CD4-positive, alpha-beta memory T cell (primary cell): Measurements from ENCODE around the gene BCL2L2. TPM values are rescaled to one million over a fixed set of nuclear protein-coding genes. Genes with fewer than 3 reads are reported as not detected.
A peak's percentile ranks its signal among the peaks of the same experiment; 100 is the strongest.

Experiments
- CTCF ChIA-PET: fragments of 350-600 bp; sonication (Branson Sonifier 250); formaldehyde crosslinking; loops from one replicate; lab custom pipeline; 2021; ENCODE audit warnings: inconsistent platforms; ENCODE audit not compliant: partially characterized antibody; lab: Charles Lee
- POLR2A ChIA-PET: fragments of 350-600 bp; sonication (Branson Sonifier 250); formaldehyde crosslinking; loops from one replicate; lab custom pipeline; 2021; ENCODE audit not compliant: partially characterized antibody; lab: Charles Lee
- DNase-seq, 5 donors: peaks; one replicate each; pipeline versions ENCODE4 v3.0.0 to v3.0.0-alpha.2; 2020 to 2022; ENCODE audit warnings: mixed read lengths in 1 of 5
- H3K27ac ChIP-seq: one replicate; pipeline ENCODE4 v1.7.0; 2013; ENCODE audit warnings: low read depth, low read length
- H3K27me3 ChIP-seq: 2 replicates; pipeline ENCODE4 v1.7.0; 2013; ENCODE audit warnings: mild to moderate bottlenecking, low read length, moderate library complexity; ENCODE audit not compliant: insufficient read depth
- H3K36me3 ChIP-seq: 2 replicates; pipeline ENCODE4 v1.7.0; 2013; ENCODE audit warnings: mild to moderate bottlenecking, low read length, moderate library complexity; ENCODE audit not compliant: insufficient read depth
- H3K4me1 ChIP-seq: 2 replicates; pipeline ENCODE4 v1.7.0; 2013; ENCODE audit warnings: mild to moderate bottlenecking, low read length, moderate library complexity; ENCODE audit not compliant: insufficient read depth
- H3K4me3 ChIP-seq, 2 donors: one replicate each; pipeline ENCODE4 v1.7.0; 2013; ENCODE audit warnings: low read length in 2 of 2, mild to moderate bottlenecking in 1 of 2
- H3K9me3 ChIP-seq, 2 donors: one replicate each; pipeline ENCODE4 v1.7.0; 2013; ENCODE audit warnings: low read length in 2 of 2, control low read depth in 1 of 2; ENCODE audit not compliant: control insufficient read depth in 1 of 2
- H3K27ac Mint-ChIP-seq, 7 donors: one replicate each; pipeline ENCODE4 v1.8.0; 2020 to 2021; ENCODE audit warnings: mixed read lengths in 7 of 7, mild to moderate bottlenecking in 6 of 7, inconsistent platforms in 3 of 7, moderate library complexity in 3 of 7
- H3K27me3 Mint-ChIP-seq, 2 donors: one replicate each; pipeline ENCODE4 v1.8.0; 2020 to 2021; ENCODE audit warnings: mixed read lengths in 2 of 2
- H3K36me3 Mint-ChIP-seq, 2 donors: one replicate each; pipeline ENCODE4 v1.8.0; 2020 to 2021; ENCODE audit warnings: mixed read lengths in 2 of 2, inconsistent platforms in 1 of 2, mild to moderate bottlenecking in 1 of 2
- H3K4me1 Mint-ChIP-seq, 4 donors: one replicate each; pipeline ENCODE4 v1.8.0; 2020 to 2021; ENCODE audit warnings: mixed read lengths in 4 of 4, mild to moderate bottlenecking in 1 of 4
- H3K4me3 Mint-ChIP-seq, 8 donors: one replicate each; pipeline ENCODE4 v1.8.0; 2020 to 2021; ENCODE audit warnings: mixed read lengths in 8 of 8, mild to moderate bottlenecking in 7 of 8, moderate library complexity in 6 of 8, inconsistent platforms in 3 of 8
- H3K9me3 Mint-ChIP-seq, 8 donors: one replicate each; pipeline ENCODE4 v1.8.0; 2020 to 2021; ENCODE audit warnings: mixed read lengths in 8 of 8, mild to moderate bottlenecking in 5 of 8, inconsistent platforms in 3 of 8, moderate library complexity in 1 of 8
- intact Hi-C: fragments of 100-400 bp; cut with micrococcal nuclease; formaldehyde crosslinking; loops from one replicate; pipeline ENCODE4 v1.15.1; 2023
- polyA plus RNA-seq, 2 donors: library from polyadenylated mRNA; unstranded; fragments of 300-500 nt; fragmentation: Illumina TruSeq; gene quantifications; one replicate each; pipeline ENCODE4 v1.2.3, GENCODE V29; 2021
- total RNA-seq, 2 experiments: library from RNA; stranded (reverse); gene quantifications; one replicate each; pipeline ENCODE4 v1.2.3, GENCODE V29; 2021

BCL2L2 gene
- total and polyA plus RNA-seq, 4 experiments from 2014 or later, result 2.0 to 3.6 TPM; not detected in 2

DNA sequence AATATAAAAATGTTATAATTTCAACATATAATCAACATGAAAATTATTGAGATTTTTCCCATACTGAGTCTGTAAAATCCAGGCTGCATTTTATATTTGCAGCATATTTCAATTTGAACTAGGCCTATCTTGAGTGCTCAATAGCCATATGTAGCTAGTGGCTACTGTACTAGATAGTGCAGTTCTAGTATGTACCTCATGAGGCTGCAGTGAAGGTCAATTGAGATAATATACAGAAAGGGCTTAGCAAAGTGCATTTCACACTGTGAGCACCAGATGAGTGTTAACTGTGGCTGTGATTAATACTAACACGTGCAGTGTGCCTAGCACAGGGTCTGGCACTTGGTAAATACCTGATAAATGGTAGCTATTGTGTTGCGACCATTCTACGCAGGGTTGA, 51.4 kb downstream of the BCL2L2 start:
- intact Hi-C loops, result no loop called here
- no peaks in the 10 kb centered on the region for H3K36me3 ChIP-seq
- peaks cover 24 to 32% of the 10 kb centered on the region in 2 donors for H3K27me3 Mint-ChIP-seq
- ChIA-PET CTCF (interaction anchor here (1.1 kb wide), 1 partner anchor 31 kb away, joined by 3 read pairs; no protein-coding TSS in a partner anchor), POLR2A (no interaction called here)
- no peaks in the 10 kb centered on the region for H3K4me1 ChIP-seq
- no peak for DNase-seq
- H3K36me3 Mint-ChIP-seq, result no peaks in the 10 kb centered on the region
- no peak overlapping the region for H3K4me3 Mint-ChIP-seq
- H3K27me3 ChIP-seq, result peaks cover 4% of the 10 kb centered on the region
- H3K4me3 ChIP-seq, result no peak overlapping the region
- peaks cover 2 to 9% (median 3%) of the 10 kb centered on the region in 4 donors for H3K4me1 Mint-ChIP-seq
- H3K27ac ChIP-seq, result no peak overlapping the region
- H3K9me3 ChIP-seq, result no peaks in the 10 kb centered on the region
- H3K9me3 Mint-ChIP-seq, result no peaks in the 10 kb centered on the region
- no peak overlapping the region for H3K27ac Mint-ChIP-seq

DNA sequence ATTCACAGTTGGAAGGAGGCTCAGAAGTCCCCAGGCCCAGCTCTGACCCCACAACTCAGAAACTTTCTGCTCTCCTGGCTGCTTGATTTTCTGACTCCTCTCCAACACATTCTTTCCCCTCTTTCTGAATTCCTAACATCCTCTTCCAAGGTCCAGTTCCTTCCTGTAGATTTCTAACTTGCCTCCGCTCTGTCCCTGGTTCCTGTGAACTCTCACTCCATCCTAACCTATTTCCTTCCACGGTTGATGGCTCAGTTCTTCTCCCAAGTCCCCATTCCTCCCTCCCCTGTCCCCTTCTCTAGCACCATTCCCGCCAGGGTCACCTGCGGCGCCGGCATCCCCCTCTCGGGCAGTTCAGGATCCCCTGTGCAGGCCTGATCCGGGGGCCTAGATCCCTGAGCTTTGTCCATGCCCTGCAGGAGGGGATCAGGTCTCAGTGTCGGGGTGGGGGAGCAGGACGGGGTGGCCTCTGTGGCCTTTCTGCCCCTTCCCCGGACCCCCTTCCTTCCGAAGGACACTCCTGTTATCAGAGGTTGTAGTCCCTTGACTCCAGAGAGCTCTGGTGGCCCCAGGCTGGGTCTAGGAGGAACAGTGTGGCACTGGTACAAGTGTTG, 52.0 kb downstream of the BCL2L2 start:
- no peaks in the 10 kb centered on the region for H3K36me3 ChIP-seq
- no peak overlapping the region for H3K4me3 ChIP-seq
- intact Hi-C loops, result no loop called here
- DNase-seq, result no peak
- ChIA-PET POLR2A (no interaction called here), CTCF (interaction anchor here (1.1 kb wide), 1 partner anchor 32 kb away, joined by 3 read pairs; no protein-coding TSS in a partner anchor)
- H3K27ac Mint-ChIP-seq, result no peak overlapping the region
- H3K36me3 Mint-ChIP-seq, result no peaks in the 10 kb centered on the region
- no peak overlapping the region for H3K27ac ChIP-seq
- no peaks in the 10 kb centered on the region for H3K9me3 Mint-ChIP-seq
- H3K4me3 Mint-ChIP-seq, result no peak overlapping the region
- peaks cover 4% of the 10 kb centered on the region for H3K27me3 ChIP-seq
- H3K9me3 ChIP-seq, result no peaks in the 10 kb centered on the region
- peaks cover 0 to 3% (median under 1%) of the 10 kb centered on the region in 4 donors for H3K4me1 Mint-ChIP-seq
- no peaks in the 10 kb centered on the region for H3K4me1 ChIP-seq
- peaks cover 23 to 30% of the 10 kb centered on the region in 2 donors for H3K27me3 Mint-ChIP-seq

DNA sequence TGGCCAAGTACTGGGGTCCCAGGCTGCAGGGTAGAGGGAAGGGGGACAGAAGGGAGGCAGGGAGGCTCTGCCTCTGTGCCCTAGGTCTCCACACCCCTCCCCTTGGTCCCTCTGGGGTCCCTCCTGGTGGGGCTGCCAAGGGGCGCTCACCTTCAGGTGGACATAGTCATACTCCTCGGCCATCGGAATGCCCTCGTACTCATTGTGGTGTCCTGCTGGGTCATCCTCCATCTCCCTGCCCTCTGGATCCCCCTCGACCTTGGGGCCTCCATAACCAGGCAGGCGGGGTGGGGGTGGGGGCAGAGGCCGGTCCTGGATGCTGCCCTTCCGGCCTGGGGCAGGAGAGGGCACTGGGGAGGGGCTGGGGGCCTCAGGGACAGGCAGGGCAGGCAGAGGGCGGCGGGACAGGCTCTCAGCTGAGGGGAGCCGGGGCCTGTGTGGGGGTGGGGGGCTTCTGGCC, 52.6 kb downstream of the BCL2L2 start:
- DNase-seq, result no peak
- peaks cover 2% of the 10 kb centered on the region for H3K27me3 ChIP-seq
- no peaks in the 10 kb centered on the region for H3K36me3 Mint-ChIP-seq
- no peaks in the 10 kb centered on the region for H3K4me1 ChIP-seq
- ChIA-PET POLR2A (no interaction called here), CTCF (no interaction called here)
- H3K4me1 Mint-ChIP-seq, result no peaks in the 10 kb centered on the region
- H3K9me3 ChIP-seq, result no peaks in the 10 kb centered on the region
- no peak overlapping the region for H3K4me3 ChIP-seq
- peaks cover 21 to 27% of the 10 kb centered on the region in 2 donors for H3K27me3 Mint-ChIP-seq
- no peak overlapping the region for H3K27ac ChIP-seq
- no peak overlapping the region for H3K4me3 Mint-ChIP-seq
- intact Hi-C loops, result no loop called here
- H3K27ac Mint-ChIP-seq, result no peak overlapping the region
- no peaks in the 10 kb centered on the region for H3K9me3 Mint-ChIP-seq
- H3K36me3 ChIP-seq, result no peaks in the 10 kb centered on the region

DNA sequence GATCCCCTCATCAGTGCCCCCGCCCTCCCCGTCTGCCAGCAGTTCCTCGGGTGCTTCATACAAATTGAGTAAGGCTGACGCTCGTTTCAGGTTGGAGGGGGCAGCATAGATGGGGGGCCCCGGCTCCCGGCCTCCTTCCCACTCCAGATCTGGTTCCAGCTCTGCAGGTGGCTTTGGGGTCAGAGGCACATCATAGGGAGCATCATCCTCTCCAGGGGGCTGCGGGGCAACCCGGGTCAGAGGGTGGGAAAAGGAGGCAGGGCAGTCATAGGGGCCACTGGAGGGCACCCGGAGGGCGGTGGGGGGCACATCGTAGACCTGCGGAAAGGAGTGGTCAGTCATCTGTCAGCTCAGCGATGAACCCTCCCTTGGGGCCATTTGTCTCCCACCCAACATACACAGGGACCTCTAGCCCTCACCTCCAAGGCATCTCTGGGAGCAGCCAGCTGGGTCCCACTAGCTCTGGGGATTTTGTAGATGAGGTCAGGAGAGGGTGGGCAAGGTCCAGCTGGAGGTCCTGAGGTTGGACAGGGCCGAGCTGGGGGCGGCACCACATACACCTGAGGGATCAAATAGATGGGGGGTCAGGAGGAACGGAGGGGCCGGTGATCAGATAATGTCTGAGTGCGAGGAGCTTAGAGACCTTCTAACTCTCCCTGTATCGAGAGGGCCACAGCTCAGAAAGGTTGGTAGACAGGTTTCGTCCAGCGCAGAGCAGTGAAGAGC, 53.3 kb downstream of the BCL2L2 start:
- no peaks in the 10 kb centered on the region for H3K9me3 ChIP-seq
- no peak overlapping the region for H3K27ac Mint-ChIP-seq
- no peak overlapping the region for H3K27ac ChIP-seq
- H3K36me3 ChIP-seq, result no peaks in the 10 kb centered on the region
- peaks cover 6% of the 10 kb centered on the region for H3K27me3 ChIP-seq
- H3K4me1 ChIP-seq, result no peaks in the 10 kb centered on the region
- intact Hi-C loops, result no loop called here
- H3K4me3 Mint-ChIP-seq, result no peak overlapping the region
- DNase-seq, result no peak
- no peaks in the 10 kb centered on the region for H3K36me3 Mint-ChIP-seq
- H3K27me3 Mint-ChIP-seq, result peaks cover 23 to 28% of the 10 kb centered on the region in 2 donors
- no peaks in the 10 kb centered on the region for H3K4me1 Mint-ChIP-seq
- no peak overlapping the region for H3K4me3 ChIP-seq
- CTCF ChIA-PET, result interaction anchor here (1.1 to 1.8 kb wide), 2 partner anchors 10 to 20 kb away, joined by 4 to 7 read pairs; no protein-coding TSS in a partner anchor
- no peaks in the 10 kb centered on the region for H3K9me3 Mint-ChIP-seq
- POLR2A ChIA-PET, result no interaction called here

DNA sequence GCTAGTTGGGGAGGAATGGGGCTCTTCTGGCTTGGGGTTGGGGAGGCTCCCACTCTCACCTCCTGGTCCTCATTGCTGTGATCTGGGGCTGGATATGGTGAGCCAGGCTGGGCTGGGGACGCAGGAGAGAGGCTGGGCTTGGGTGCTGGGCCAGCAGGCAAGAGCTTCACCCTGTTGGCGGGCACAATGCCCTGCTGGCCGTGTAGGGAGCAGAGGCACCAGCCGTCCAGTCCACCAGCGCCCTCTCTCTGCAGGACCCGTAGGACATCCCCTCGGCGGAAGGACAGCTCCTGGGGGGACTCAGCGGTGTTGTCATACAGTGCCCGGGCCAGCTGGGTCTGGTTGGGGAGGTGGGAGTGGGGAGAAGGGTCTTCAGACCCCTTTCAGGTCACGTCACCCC, 53.9 kb downstream of the BCL2L2 start:
- Mint-ChIP-seq H3K27me3 (peaks cover 20 to 23% of the 10 kb centered on the region in 2 donors), H3K9me3 (no peaks in the 10 kb centered on the region), H3K27ac (no peak overlapping the region), H3K36me3 (no peaks in the 10 kb centered on the region), H3K4me1 (no peaks in the 10 kb centered on the region), H3K4me3 (no peak overlapping the region)
- CTCF ChIA-PET, result interaction anchor here (1.1 to 1.8 kb wide), 3 partner anchors 9 to 33 kb away, joined by 4 to 7 read pairs (median 4); no protein-coding TSS in a partner anchor
- Histone ChIP-seq H3K4me1 (no peaks in the 10 kb centered on the region), H3K9me3 (no peaks in the 10 kb centered on the region), H3K4me3 (no peak overlapping the region), H3K36me3 (no peaks in the 10 kb centered on the region), H3K27ac (no peak overlapping the region), H3K27me3 (peaks cover 6% of the 10 kb centered on the region)
- POLR2A ChIA-PET, result no interaction called here
- intact Hi-C loops, result no loop called here
- no peak for DNase-seq

DNA sequence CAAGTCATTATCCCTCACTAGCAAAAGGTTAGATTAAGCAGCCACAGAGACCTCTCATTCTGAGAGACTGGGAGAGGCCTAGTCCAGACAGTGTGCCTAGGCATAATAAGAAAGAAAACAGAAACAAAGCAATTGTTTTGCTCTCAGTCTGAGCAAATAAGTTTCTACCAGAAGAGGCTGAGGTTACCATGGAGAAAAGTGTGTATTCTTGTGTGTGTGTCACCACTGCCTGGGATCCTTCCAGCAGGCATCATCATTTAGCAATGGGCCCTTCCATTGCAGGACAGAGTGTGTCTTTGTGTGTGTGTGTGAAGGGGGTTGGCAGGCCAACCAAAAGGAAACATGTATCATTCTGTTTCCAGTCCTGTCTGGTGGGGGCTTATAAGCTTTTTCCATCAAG, 54.7 kb downstream of the BCL2L2 start:
- H3K4me1 Mint-ChIP-seq, result no peaks in the 10 kb centered on the region
- peaks cover 15 to 20% of the 10 kb centered on the region in 2 donors for H3K27me3 Mint-ChIP-seq
- Histone ChIP-seq H3K27ac (no peak overlapping the region), H3K4me3 (no peak overlapping the region), H3K4me1 (no peaks in the 10 kb centered on the region), H3K9me3 (no peaks in the 10 kb centered on the region), H3K27me3 (peaks cover 6% of the 10 kb centered on the region), H3K36me3 (no peaks in the 10 kb centered on the region)
- CTCF ChIA-PET, result interaction anchor here (1.3 to 1.8 kb wide), 2 partner anchors 19 to 34 kb away, joined by 4 to 7 read pairs; no protein-coding TSS in a partner anchor
- no peaks in the 10 kb centered on the region for H3K9me3 Mint-ChIP-seq
- H3K36me3 Mint-ChIP-seq, result no peaks in the 10 kb centered on the region
- POLR2A ChIA-PET, result no interaction called here
- intact Hi-C loops, result no loop called here
- no peak for DNase-seq
- peak overlapping the region in 1 of 7 donors; percentile 28 for H3K27ac Mint-ChIP-seq
- H3K4me3 Mint-ChIP-seq, result no peak overlapping the region
